Liver (tissue), 9 donors: ENCODE results near the gene TMEM186. TPM values are rescaled to one million over a fixed set of nuclear protein-coding genes. Genes with fewer than 3 reads are reported as not detected.

Experiments
- DNase-seq: peaks from one replicate; pipeline ENCODE4 v3.0.0-alpha.2; 2017; ENCODE audit warnings: low spot score
- H3K27ac ChIP-seq, 2 donors: one replicate each; pipeline ENCODE4 v1.7.0; 2013; ENCODE audit warnings: inconsistent platforms in 2 of 2, low read length in 2 of 2, control low read depth in 1 of 2, low read depth in 1 of 2, mild to moderate bottlenecking in 1 of 2
- H3K27me3 ChIP-seq, 4 donors: one replicate each; pipeline versions ENCODE4 v1.6.1 to v1.7.0; 2013; ENCODE audit warnings: low read length in 3 of 4, inconsistent platforms in 1 of 4, mild to moderate bottlenecking in 1 of 4, moderate library complexity in 1 of 4; ENCODE audit not compliant: control insufficient read depth in 4 of 4, insufficient read depth in 4 of 4
- H3K36me3 ChIP-seq, 4 donors: one replicate each; pipeline versions ENCODE4 v1.6.1 to v1.7.0; 2013; ENCODE audit warnings: low read length in 3 of 4, mild to moderate bottlenecking in 3 of 4, low read depth in 1 of 4, moderate library complexity in 1 of 4; ENCODE audit not compliant: control insufficient read depth in 4 of 4, insufficient read depth in 3 of 4
- H3K4me1 ChIP-seq, 4 donors: one replicate each; pipeline versions ENCODE4 v1.6.1 to v1.7.0; 2013; ENCODE audit warnings: low read length in 3 of 4, mild to moderate bottlenecking in 3 of 4, moderate library complexity in 1 of 4; ENCODE audit not compliant: control insufficient read depth in 4 of 4, insufficient read depth in 4 of 4
- H3K4me3 ChIP-seq, 3 donors: one replicate each; pipeline versions ENCODE4 v1.6.1 to v1.7.0; 2013; ENCODE audit warnings: low read length in 3 of 3, control low read depth in 1 of 3, low read depth in 1 of 3, mild to moderate bottlenecking in 1 of 3
- H3K9ac ChIP-seq, 2 donors: one replicate each; pipeline ENCODE4 v1.7.0; 2013; ENCODE audit warnings: low read length in 2 of 2, mild to moderate bottlenecking in 2 of 2, moderate library complexity in 2 of 2, control low read depth in 1 of 2, low read depth in 1 of 2
- H3K9me3 ChIP-seq, 4 donors: one replicate each; pipeline versions ENCODE4 v1.6.1 to v1.7.0; 2013; ENCODE audit warnings: low read length in 3 of 4; ENCODE audit not compliant: control insufficient read depth in 4 of 4
- EGR1 ChIP-seq, 2 donors: IDR thresholded peaks; 2 replicates each; pipeline ENCODE4 v1.6.1; 2016 to 2018; ENCODE audit warnings: antibody characterized with exemption in 2 of 2, low read depth in 2 of 2
- FOXA2 ChIP-seq: IDR thresholded peaks from 2 replicates; pipeline ENCODE4 v1.6.1; 2016; ENCODE audit warnings: antibody characterized with exemption
- HNF4A ChIP-seq, 2 donors: conservative IDR thresholded peaks; 2 replicates each; pipeline ENCODE4 v1.6.1; 2016; ENCODE audit warnings: antibody characterized with exemption in 2 of 2, mild to moderate bottlenecking in 2 of 2
- HNF4G ChIP-seq: IDR thresholded peaks from 2 replicates; pipeline ENCODE4 v1.6.1; 2016; ENCODE audit warnings: antibody characterized with exemption
- JUND ChIP-seq, 2 donors: IDR thresholded peaks; 2 replicates each; pipeline ENCODE4 v1.6.1; 2016; ENCODE audit warnings: antibody characterized with exemption in 2 of 2
- RXRA ChIP-seq, 2 donors: IDR thresholded peaks; 2 replicates each; pipeline ENCODE4 v1.6.1; 2017 to 2018; ENCODE audit warnings: antibody characterized with exemption in 2 of 2, mild to moderate bottlenecking in 1 of 2
- TAF1 ChIP-seq: conservative IDR thresholded peaks from 2 replicates; pipeline ENCODE4 v1.6.1; 2016; ENCODE audit warnings: antibody characterized with exemption, mild to moderate bottlenecking
- WGBS: extraction: QIAGEN DNeasy Blood & Tissue Kit; methylation state at CpG from one replicate; pipeline ENCODE4 v1.1.7; 2013; 5-methylcytosine and 5-hydroxymethylcytosine counted together
- polyA plus RNA-seq, 2 donors: library from polyadenylated mRNA; stranded (reverse) in 1 of 2; unstranded in 1 of 2; fragments of 200-250 nt in 1 of 2; fragments of >200 nt in 1 of 2; fragmentation: Nextera tagmentation in 1 of 2; extraction: Ambion mirVana in 1 of 2; gene quantifications; one replicate each; pipeline versions ENCODE4 v1.2.1 to v1.2.3, GENCODE V29; 2013 to 2015
- total RNA-seq, 2 donors: library from RNA; depleted of rRNA; stranded (reverse); fragments of >200 nt; gene quantifications; one replicate each; pipeline ENCODE4 v1.2.3, GENCODE V29; 2014
- TF ChIP-seq, protein P1 (sequence below): IDR thresholded peaks from 2 replicates; pipeline ENCODE4 v1.6.1; 2016; ENCODE audit warnings: antibody characterized with exemption
- TF ChIP-seq, protein P2 (sequence below): IDR thresholded peaks from 2 replicates; pipeline ENCODE4 v1.6.1; 2016; ENCODE audit warnings: antibody characterized with exemption
- TF ChIP-seq, protein P3 (sequence below): fragments of 150-350 bp; IDR thresholded peaks from 2 replicates; pipeline ENCODE4 v1.5.1; 2017; ENCODE audit warnings: improper control_type of control experiment, low read depth, low read length; ENCODE audit not compliant: missing input control
- TF ChIP-seq, protein P4 (sequence below): IDR thresholded peaks from 2 replicates; pipeline ENCODE4 v1.6.1; 2016; ENCODE audit warnings: antibody characterized with exemption, mild to moderate bottlenecking
- donor health status: healthy.
- donor health status: healthy.
- donor health status: healthy.
- donor health status: healthy.
- donor health status: healthy.

TMEM186 gene
- total and polyA plus RNA-seq, 4 donors, result 3.3 to 11.0 (median 7.1) TPM

DNA sequence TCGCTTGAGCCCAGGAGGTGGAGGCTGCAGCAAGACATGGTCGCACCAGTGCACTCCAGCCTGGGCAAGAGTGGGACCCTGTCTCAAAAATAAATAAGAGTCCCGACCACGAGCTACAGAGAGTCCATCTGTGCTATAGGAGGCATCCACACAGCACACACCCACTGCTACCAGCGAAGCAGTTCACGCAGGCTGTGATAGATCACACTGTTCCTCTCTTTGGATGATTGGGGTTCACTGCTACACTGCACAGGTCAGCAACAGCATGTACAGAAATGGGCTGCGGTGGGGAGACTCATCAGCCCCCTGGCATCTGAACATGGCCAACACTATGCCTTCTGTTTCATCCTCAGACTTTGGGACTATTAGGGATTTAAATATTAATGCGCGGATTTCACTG lies 34.0 kb upstream of the TMEM186 start:
- 97% methylated on average over 9 of the region's 9 CpGs for WGBS
- Histone ChIP-seq H3K4me3 (no peak overlapping the region), H3K36me3 (peaks cover 8 to 26% (median 13%) of the 10 kb centered on the region in 4 donors), H3K4me1 (no peaks in the 10 kb centered on the region), H3K27ac (no peak overlapping the region), H3K9me3 (no peaks in the 10 kb centered on the region), H3K27me3 (no peaks in the 10 kb centered on the region), H3K9ac (no peak overlapping the region)
- TF ChIP-seq, protein P1, sequence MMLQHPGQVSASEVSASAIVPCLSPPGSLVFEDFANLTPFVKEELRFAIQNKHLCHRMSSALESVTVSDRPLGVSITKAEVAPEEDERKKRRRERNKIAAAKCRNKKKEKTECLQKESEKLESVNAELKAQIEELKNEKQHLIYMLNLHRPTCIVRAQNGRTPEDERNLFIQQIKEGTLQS, result no peak
- TF ChIP-seq, protein P2, sequence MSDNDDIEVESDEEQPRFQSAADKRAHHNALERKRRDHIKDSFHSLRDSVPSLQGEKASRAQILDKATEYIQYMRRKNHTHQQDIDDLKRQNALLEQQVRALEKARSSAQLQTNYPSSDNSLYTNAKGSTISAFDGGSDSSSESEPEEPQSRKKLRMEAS, result no peak
- TF ChIP-seq, protein P3, sequence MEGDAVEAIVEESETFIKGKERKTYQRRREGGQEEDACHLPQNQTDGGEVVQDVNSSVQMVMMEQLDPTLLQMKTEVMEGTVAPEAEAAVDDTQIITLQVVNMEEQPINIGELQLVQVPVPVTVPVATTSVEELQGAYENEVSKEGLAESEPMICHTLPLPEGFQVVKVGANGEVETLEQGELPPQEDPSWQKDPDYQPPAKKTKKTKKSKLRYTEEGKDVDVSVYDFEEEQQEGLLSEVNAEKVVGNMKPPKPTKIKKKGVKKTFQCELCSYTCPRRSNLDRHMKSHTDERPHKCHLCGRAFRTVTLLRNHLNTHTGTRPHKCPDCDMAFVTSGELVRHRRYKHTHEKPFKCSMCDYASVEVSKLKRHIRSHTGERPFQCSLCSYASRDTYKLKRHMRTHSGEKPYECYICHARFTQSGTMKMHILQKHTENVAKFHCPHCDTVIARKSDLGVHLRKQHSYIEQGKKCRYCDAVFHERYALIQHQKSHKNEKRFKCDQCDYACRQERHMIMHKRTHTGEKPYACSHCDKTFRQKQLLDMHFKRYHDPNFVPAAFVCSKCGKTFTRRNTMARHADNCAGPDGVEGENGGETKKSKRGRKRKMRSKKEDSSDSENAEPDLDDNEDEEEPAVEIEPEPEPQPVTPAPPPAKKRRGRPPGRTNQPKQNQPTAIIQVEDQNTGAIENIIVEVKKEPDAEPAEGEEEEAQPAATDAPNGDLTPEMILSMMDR, result no peak
- TF ChIP-seq HNF4A (conservative IDR thresholded peaks at IDR 0.05) (no peak), EGR1 (IDR thresholded peaks at IDR 0.05; ENCODE audit: low read depth in 2 of 2) (no peak), FOXA2 (no peak), TAF1 (no peak)
- DNase-seq, result no peak

DNA sequence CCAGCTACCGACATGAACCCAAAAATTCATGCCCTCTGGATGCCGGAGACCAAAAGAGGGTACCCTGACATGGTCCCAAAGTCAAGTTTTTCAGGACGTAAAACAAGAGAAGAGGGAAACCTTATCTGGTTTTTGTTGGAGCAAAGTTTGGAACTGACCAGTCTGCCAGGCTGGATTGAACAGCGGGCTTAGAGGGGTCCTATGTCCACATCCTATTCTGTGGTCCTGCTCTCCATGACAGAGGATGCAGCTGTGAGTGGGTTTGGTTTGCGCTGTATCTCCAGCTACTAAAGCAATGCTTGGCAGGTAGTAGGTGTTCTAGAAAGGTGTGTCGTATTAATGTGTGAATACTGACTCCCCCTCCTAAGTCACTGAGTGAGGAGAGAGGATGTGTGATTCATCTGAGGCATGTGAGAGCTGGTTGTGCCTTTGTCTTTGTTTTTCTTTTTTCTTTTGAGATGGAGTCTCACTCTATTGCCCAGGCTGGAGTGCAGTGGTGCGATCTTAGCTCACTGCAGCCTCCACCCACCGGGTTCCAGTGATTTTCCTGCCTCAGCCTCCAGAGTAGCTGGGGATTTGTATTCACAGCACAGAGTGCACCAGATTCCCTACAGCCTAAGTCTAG lies 31.2 kb upstream of the TMEM186 start:
- Histone ChIP-seq H3K9ac (no peak overlapping the region), H3K27ac (no peak overlapping the region), H3K9me3 (no peaks in the 10 kb centered on the region), H3K36me3 (peaks cover 8 to 30% (median 14%) of the 10 kb centered on the region in 4 donors), H3K4me3 (no peak overlapping the region), H3K27me3 (no peaks in the 10 kb centered on the region), H3K4me1 (no peaks in the 10 kb centered on the region)
- no peak for TF ChIP-seq JUND (IDR thresholded peaks at IDR 0.05)
- TF ChIP-seq HNF4G, result no peak
- no peak for TF ChIP-seq RXRA (IDR thresholded peaks at IDR 0.05)
- TF ChIP-seq, protein P3, result no peak
- TF ChIP-seq, protein P4, sequence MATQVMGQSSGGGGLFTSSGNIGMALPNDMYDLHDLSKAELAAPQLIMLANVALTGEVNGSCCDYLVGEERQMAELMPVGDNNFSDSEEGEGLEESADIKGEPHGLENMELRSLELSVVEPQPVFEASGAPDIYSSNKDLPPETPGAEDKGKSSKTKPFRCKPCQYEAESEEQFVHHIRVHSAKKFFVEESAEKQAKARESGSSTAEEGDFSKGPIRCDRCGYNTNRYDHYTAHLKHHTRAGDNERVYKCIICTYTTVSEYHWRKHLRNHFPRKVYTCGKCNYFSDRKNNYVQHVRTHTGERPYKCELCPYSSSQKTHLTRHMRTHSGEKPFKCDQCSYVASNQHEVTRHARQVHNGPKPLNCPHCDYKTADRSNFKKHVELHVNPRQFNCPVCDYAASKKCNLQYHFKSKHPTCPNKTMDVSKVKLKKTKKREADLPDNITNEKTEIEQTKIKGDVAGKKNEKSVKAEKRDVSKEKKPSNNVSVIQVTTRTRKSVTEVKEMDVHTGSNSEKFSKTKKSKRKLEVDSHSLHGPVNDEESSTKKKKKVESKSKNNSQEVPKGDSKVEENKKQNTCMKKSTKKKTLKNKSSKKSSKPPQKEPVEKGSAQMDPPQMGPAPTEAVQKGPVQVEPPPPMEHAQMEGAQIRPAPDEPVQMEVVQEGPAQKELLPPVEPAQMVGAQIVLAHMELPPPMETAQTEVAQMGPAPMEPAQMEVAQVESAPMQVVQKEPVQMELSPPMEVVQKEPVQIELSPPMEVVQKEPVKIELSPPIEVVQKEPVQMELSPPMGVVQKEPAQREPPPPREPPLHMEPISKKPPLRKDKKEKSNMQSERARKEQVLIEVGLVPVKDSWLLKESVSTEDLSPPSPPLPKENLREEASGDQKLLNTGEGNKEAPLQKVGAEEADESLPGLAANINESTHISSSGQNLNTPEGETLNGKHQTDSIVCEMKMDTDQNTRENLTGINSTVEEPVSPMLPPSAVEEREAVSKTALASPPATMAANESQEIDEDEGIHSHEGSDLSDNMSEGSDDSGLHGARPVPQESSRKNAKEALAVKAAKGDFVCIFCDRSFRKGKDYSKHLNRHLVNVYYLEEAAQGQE, result no peak
- WGBS, result 98% methylated on average over 8 of the region's 8 CpGs
- DNase-seq, result no peak
